Measurements from ENCODE around the gene TUT4.

TUT4 gene

DNA sequence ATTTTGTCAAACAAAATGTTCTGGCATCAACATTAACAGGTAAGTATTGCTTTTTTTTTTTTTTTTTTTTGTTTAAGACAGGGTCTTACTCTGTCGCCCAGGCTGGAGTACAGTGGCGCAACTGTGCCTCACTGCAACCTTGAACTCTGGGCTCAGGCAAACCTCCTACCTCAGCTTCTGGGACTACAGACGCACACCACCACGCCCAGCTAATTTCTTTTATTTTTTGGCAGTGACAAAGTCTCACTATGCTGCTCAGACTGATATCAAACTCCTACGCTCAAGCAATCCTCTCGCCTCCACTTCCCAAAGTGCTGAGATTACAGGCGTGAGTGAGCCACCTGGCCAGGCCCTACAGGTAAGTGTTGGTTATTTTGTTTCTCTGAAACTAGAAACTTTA, 2.4 kb downstream of the TUT4 start:
- no peak for DNase-seq (ENCODE audit: low read depth)
- H3K4me3 ChIP-seq (ENCODE audit: low read depth, low read length) = no peak overlapping the region
- TF ChIP-seq, protein P1, sequence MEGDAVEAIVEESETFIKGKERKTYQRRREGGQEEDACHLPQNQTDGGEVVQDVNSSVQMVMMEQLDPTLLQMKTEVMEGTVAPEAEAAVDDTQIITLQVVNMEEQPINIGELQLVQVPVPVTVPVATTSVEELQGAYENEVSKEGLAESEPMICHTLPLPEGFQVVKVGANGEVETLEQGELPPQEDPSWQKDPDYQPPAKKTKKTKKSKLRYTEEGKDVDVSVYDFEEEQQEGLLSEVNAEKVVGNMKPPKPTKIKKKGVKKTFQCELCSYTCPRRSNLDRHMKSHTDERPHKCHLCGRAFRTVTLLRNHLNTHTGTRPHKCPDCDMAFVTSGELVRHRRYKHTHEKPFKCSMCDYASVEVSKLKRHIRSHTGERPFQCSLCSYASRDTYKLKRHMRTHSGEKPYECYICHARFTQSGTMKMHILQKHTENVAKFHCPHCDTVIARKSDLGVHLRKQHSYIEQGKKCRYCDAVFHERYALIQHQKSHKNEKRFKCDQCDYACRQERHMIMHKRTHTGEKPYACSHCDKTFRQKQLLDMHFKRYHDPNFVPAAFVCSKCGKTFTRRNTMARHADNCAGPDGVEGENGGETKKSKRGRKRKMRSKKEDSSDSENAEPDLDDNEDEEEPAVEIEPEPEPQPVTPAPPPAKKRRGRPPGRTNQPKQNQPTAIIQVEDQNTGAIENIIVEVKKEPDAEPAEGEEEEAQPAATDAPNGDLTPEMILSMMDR (IDR thresholded peaks at IDR 0.05; ENCODE audit: low read depth, low read length, missing control alignments) = no peak

DNA sequence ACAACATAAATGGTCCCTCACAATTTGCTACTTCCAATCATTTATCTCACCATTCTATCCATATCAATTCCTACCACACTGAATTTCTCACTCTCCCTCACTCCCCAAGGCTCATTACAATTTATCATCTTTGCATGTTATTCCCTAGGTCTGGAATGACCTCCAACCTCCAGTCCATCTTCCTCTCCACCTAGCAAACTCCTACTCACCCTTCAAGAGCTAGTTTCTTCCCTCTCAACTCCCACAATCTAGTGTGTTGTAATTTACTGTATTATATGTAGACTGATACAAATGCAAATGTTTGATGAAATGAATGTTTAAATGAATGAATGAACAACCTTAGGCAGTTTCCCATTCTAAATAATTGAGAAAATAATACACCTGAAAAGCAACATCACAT, 3.6 kb downstream of the TUT4 start:
- TF ChIP-seq, protein P1 (IDR thresholded peaks at IDR 0.05; ENCODE audit: low read depth, low read length, missing control alignments) = no peak
- no peak for DNase-seq (ENCODE audit: low read depth)
- H3K4me3 ChIP-seq (ENCODE audit: low read depth, low read length) = no peak overlapping the region

DNA sequence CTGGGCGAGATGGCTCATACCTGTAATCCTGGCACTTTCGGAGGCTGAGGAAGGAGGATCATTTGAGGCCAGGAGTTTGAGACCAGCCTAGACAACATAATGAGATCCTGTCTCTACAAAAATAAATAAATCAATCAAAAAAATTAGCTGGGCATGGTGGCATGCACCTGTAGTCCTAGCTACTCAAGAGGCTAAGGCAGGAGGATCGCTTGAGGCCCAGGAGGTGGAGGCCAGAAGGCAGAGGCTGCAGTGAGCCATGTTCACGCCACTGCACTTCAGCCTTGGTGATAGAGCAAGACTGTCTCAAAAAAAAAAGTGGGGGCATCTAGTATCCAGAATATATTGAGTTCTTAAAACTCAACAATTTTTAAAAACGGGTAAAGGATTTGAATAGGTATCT, 6.0 kb downstream of the TUT4 start:
- DNase-seq (ENCODE audit: low read depth) = no peak
- no peak overlapping the region for H3K4me3 ChIP-seq (ENCODE audit: low read depth, low read length)
- TF ChIP-seq, protein P1 (IDR thresholded peaks at IDR 0.05; ENCODE audit: low read depth, low read length, missing control alignments) = no peak

DNA sequence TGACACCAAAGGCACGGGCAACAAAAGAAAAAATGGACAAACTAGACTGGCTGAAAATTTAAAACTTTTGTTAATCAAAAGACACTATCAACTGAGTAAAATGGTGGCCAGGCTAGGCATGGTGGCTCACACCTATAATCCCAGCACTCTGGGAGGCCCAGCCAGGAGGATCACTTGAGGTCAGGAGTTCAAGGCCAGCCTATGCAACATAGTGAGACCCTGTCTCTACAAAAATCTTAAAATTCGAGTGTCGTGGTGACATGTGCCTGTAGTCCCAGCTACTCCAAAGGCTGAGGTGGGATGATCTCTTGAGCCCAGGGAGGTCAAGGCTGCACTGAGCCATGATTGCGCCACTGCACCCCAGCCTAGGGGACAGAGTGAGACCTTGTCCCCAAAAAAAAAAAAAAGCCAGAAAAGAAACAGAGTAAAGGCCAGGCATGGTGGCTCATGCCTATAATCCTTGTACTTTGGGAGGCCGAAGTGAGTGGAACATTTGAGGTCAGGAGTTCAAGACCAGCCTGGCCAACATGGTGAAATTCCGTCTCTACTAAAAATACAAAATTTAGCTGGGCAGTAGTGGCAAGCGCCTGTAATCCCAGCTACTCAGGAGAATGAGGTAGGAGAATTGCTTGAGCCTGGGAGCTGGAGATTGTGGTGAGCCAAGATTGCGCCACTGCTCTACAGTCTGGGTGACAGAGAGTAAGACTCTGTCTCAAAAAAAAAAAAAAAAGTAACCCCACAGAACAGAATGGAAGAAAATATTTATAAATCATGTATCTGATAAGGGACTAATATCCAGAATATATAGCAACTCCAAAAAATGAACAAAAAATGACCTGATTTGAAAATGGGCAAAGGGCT, 8.0 kb downstream of the TUT4 start:
- H3K4me3 ChIP-seq (ENCODE audit: low read depth, low read length) = no peak overlapping the region
- DNase-seq (ENCODE audit: low read depth) = no peak
- TF ChIP-seq, protein P1 (IDR thresholded peaks at IDR 0.05; ENCODE audit: low read depth, low read length, missing control alignments) = no peak

DNA sequence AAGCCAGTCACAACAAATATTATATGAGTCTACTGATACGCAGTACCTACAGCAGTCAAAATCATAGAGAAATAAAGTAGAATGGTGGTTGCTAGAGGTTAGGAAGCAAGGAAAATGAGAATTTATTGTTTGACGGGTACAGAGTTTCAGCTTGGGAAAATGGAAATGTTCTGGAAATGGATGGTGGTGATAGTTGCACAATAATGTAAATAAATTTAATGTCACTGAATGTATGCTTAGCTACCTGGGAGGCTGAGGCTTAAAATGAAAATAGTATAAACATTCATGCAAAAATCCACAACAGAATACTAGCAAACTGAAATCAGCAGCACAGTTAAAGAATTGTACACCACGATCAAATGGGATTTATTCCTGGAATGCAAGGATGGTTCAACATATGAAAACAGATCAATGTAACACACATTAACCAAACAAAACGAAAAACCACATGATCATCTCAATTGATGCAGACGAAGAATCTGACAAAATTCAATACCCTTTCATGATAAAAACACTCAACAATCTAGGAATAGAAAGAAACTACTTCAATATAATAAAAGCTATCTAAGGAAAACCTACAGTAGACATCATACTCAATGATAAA, 10.7 kb downstream of the TUT4 start:
- TF ChIP-seq, protein P1 (IDR thresholded peaks at IDR 0.05; ENCODE audit: low read depth, low read length, missing control alignments) = no peak
- H3K4me3 ChIP-seq (ENCODE audit: low read depth, low read length) = no peak overlapping the region
- no peak for DNase-seq (ENCODE audit: low read depth)

DNA sequence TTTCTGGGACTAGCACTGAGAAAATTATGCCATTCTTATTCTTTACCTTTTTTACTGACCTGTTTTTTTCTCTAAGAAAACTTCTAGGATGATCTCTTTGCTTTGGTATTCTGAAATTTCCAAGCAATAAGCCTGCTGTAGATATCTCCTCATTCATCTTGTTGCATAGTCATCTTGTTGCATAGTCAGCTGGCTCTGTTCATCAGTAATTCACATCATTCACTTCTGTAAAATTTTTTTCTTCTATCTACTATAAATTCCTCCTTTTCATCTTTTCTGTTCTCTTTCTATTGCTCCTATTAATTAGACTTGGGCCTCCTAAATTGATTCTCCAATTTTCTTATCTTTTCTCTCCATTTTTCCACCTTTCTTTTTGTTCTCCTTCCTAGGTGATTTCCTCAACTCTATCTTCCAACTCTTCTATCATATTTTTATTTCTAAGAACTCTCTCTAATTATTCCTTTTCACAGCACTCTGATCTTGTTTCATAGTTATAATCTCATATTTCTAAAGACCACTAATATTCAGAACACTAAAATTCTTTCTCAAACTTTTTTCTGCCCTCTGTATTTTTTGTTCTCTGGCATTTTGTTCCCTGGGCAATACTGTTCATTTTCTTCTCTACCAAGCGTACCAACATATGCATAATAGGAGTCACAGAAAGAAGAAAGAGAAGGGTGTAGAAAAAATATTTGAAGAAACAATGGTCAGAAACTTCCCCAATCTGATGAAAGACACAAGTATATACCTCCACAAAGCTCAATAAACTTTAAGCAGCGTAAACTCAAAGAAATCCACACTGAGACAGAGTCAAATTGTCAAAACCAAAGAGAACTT, 17.7 kb downstream of the TUT4 start:
- H3K4me3 ChIP-seq (ENCODE audit: low read depth, low read length) = no peak overlapping the region
- TF ChIP-seq, protein P1 (IDR thresholded peaks at IDR 0.05; ENCODE audit: low read depth, low read length, missing control alignments) = no peak
- DNase-seq (ENCODE audit: low read depth) = no peak
